ENCODE data around the gene SCGB3A1.

Gene SCGB3A1

GRCh38 chr5:180583738-180584137, 7.6 kb downstream of the SCGB3A1 start:
- Histone ChIP-seq H2AFZ (ENCODE audit: low read length) (no peak overlapping the region), H3K4me2 (ENCODE audit: low read depth, low read length, poor library complexity, severe bottlenecking) (no peak overlapping the region), H3K9me3 (ENCODE audit: insufficient read depth, low read depth, low read length) (no peaks in the 10 kb centered on the region), H3K4me1 (ENCODE audit: insufficient read depth, low read length, poor library complexity, severe bottlenecking) (no peaks in the 10 kb centered on the region), H3K27me3 (ENCODE audit: insufficient read depth, low read length, poor library complexity, severe bottlenecking) (no peaks in the 10 kb centered on the region), H4K20me1 (ENCODE audit: insufficient read depth, low read length, poor library complexity, severe bottlenecking) (no peaks in the 10 kb centered on the region), H3F3A (ENCODE audit: low read depth) (no peaks in the 10 kb centered on the region), H3K36me3 (ENCODE audit: insufficient read depth, low read length) (no peaks in the 10 kb centered on the region), H3K4me3 (ENCODE audit: low read length, poor library complexity, severe bottlenecking) (no peak overlapping the region), H3K9me2 (replicated peaks; ENCODE audit: low read depth, low read length) (no peaks in the 10 kb centered on the region), H3K79me2 (ENCODE audit: insufficient read depth, low read length) (no peaks in the 10 kb centered on the region), H3K9ac (ENCODE audit: low read depth, low read length, poor library complexity, severe bottlenecking) (no peak overlapping the region)
- TF ChIP-seq EZH2phosphoT487 (IDR thresholded peaks at IDR 0.05; ENCODE audit: borderline replicate concordance) = no peak

- Histone ChIP-seq H3F3A (ENCODE audit: low read depth) (no peaks in the 10 kb centered on the region), H2AFZ (ENCODE audit: low read length) (no peak overlapping the region), H3K9me3 (ENCODE audit: insufficient read depth, low read depth, low read length) (no peaks in the 10 kb centered on the region), H3K79me2 (ENCODE audit: insufficient read depth, low read length) (no peaks in the 10 kb centered on the region), H3K4me3 (ENCODE audit: low read length, poor library complexity, severe bottlenecking) (no peak overlapping the region), H3K27me3 (ENCODE audit: insufficient read depth, low read length, poor library complexity, severe bottlenecking) (no peaks in the 10 kb centered on the region), H3K9ac (ENCODE audit: low read depth, low read length, poor library complexity, severe bottlenecking) (no peak overlapping the region), H3K36me3 (ENCODE audit: insufficient read depth, low read length) (peaks cover 13% of the 10 kb centered on the region; the same call in 1 of the 2 replicates), H3K9me2 (replicated peaks; ENCODE audit: low read depth, low read length) (no peaks in the 10 kb centered on the region), H4K20me1 (ENCODE audit: insufficient read depth, low read length, poor library complexity, severe bottlenecking) (no peaks in the 10 kb centered on the region), H3K4me2 (ENCODE audit: low read depth, low read length, poor library complexity, severe bottlenecking) (no peak overlapping the region), H3K4me1 (ENCODE audit: insufficient read depth, low read length, poor library complexity, severe bottlenecking) (no peaks in the 10 kb centered on the region)
- TF ChIP-seq CTCF (conservative IDR thresholded peaks at IDR 0.05; ENCODE audit: low read length) (no peak), EZH2phosphoT487 (IDR thresholded peaks at IDR 0.05; ENCODE audit: borderline replicate concordance) (no peak)
Measured at GRCh38 chr5:180580681-180581080, 10.6 kb downstream of the SCGB3A1 start.

DNA sequence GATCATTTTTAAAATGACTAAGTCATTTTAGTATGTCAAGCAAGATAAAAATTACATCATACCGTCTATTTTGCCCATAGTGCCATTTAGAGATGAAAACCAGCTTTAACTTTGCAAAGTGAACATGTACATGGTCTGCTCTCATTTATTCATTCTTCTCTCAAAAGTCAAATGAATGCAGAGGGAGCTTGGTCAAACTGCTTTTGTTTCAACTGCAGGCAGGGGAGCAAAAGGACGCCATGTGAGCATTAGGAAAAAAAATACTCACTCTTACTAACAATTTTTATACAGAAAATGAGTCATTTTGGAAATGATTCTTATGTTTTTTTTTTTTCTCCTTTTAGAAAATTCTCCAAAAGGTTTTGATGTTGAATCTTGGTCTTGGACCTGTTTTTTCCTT, 15.7 kb downstream of the SCGB3A1 start:
- Histone ChIP-seq H3K27me3 (ENCODE audit: insufficient read depth, low read length, poor library complexity, severe bottlenecking) (no peaks in the 10 kb centered on the region), H3K4me1 (ENCODE audit: insufficient read depth, low read length, poor library complexity, severe bottlenecking) (no peaks in the 10 kb centered on the region), H3K79me2 (ENCODE audit: insufficient read depth, low read length) (no peaks in the 10 kb centered on the region), H3K4me3 (ENCODE audit: low read length, poor library complexity, severe bottlenecking) (no peak overlapping the region), H3K9me3 (ENCODE audit: insufficient read depth, low read depth, low read length) (no peaks in the 10 kb centered on the region), H3K36me3 (ENCODE audit: insufficient read depth, low read length) (peaks cover 34% of the 10 kb centered on the region; the same call in 1 of the 2 replicates), H4K20me1 (ENCODE audit: insufficient read depth, low read length, poor library complexity, severe bottlenecking) (no peaks in the 10 kb centered on the region), H3K9me2 (replicated peaks; ENCODE audit: low read depth, low read length) (no peaks in the 10 kb centered on the region), H2AFZ (ENCODE audit: low read length) (no peak overlapping the region), H3K9ac (ENCODE audit: low read depth, low read length, poor library complexity, severe bottlenecking) (no peak overlapping the region), H3F3A (ENCODE audit: low read depth) (no peaks in the 10 kb centered on the region), H3K4me2 (ENCODE audit: low read depth, low read length, poor library complexity, severe bottlenecking) (no peak overlapping the region)
- TF ChIP-seq EZH2phosphoT487 (IDR thresholded peaks at IDR 0.05; ENCODE audit: borderline replicate concordance) (no peak), CTCF (conservative IDR thresholded peaks at IDR 0.05; ENCODE audit: low read length) (no peak)

DNA sequence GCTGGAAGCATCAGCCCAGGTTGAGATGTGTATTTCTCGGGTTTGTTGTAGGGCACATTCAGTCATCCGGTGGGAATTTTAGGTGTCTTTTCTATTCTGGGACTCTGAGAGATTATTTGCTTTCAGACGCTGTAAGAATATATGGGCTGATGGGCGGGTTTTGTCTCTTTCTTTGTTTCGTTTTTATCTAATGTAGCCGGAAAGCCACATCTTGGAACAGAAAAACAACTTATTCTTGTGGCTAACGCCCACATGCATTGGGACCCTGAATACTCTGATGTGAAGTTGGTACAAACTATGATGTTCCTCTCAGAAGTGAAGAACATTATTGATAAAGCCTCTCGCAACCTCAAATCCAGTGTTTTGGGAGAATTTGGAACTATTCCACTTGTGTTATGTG, 22.4 kb downstream of the SCGB3A1 start:
- Histone ChIP-seq H3K36me3 (ENCODE audit: insufficient read depth, low read length) (peaks cover 67% of the 10 kb centered on the region; the same call in 1 of the 2 replicates), H3K79me2 (ENCODE audit: insufficient read depth, low read length) (no peaks in the 10 kb centered on the region), H2AFZ (ENCODE audit: low read length) (no peak overlapping the region)

More for the DNA sequence above, 22.4 kb downstream of the SCGB3A1 start:
- Histone ChIP-seq H3K9ac (ENCODE audit: low read depth, low read length, poor library complexity, severe bottlenecking) (no peak overlapping the region), H3K4me2 (ENCODE audit: low read depth, low read length, poor library complexity, severe bottlenecking) (no peak overlapping the region), H3F3A (ENCODE audit: low read depth) (no peaks in the 10 kb centered on the region), H3K4me3 (ENCODE audit: low read length, poor library complexity, severe bottlenecking) (no peak overlapping the region), H3K9me2 (replicated peaks; ENCODE audit: low read depth, low read length) (no peaks in the 10 kb centered on the region), H3K27me3 (ENCODE audit: insufficient read depth, low read length, poor library complexity, severe bottlenecking) (no peaks in the 10 kb centered on the region), H3K4me1 (ENCODE audit: insufficient read depth, low read length, poor library complexity, severe bottlenecking) (no peaks in the 10 kb centered on the region), H4K20me1 (ENCODE audit: insufficient read depth, low read length, poor library complexity, severe bottlenecking) (no peaks in the 10 kb centered on the region), H3K9me3 (ENCODE audit: insufficient read depth, low read depth, low read length) (no peaks in the 10 kb centered on the region)
- no peak for TF ChIP-seq CTCF (conservative IDR thresholded peaks at IDR 0.05; ENCODE audit: low read length)
- no peak for TF ChIP-seq EZH2phosphoT487 (IDR thresholded peaks at IDR 0.05; ENCODE audit: borderline replicate concordance)

Data from Loucy (cell line).